GM12878 (cell line): ENCODE data around the gene SYNGR4. TPM values are rescaled to one million over a fixed set of nuclear protein-coding genes. Genes with fewer than 3 reads are reported as not detected.
A peak's percentile ranks its signal among the peaks of the same experiment; 100 is the strongest.

Experiments used
- ATAC-seq: fragments of 200-7000 bp; cut with Tn5 transposase; 3 replicates; pipeline ENCODE4 v1.9.1; 2020; ENCODE audit warnings: mild to moderate bottlenecking, moderate library complexity
- BruUV-seq: library from RNA; stranded (reverse); fragments of 400-500 nt; replicated peaks from 2 replicates; lab custom pipeline; 2021; lab: Mats Ljungman, UMichigan
- CTCF ChIA-PET: fragments of 300-600 bp; sonication (Branson Sonifier 250); formaldehyde crosslinking; extraction: SDS; loops from one replicate; lab custom pipeline; 2021; ENCODE audit warnings: inconsistent platforms; lab: Yijun Ruan, JAX
- POLR2A ChIA-PET: fragments of 350-600 bp; formaldehyde crosslinking; extraction: SDS; loops from one replicate; lab custom pipeline; 2021; ENCODE audit warnings: inconsistent platforms; lab: Charles Lee
- RAD21 ChIA-PET: fragments of 300-600 bp; sonication (Branson Sonifier 250); formaldehyde crosslinking; loops from one replicate; lab custom pipeline; 2023; ENCODE audit warnings: antibody characterized with exemption; ENCODE audit not compliant: unreplicated experiment; lab: Charles Lee
- SMC1A ChIA-PET: fragments of 300-600 bp; sonication (Branson Sonifier 250); formaldehyde crosslinking; loops from one replicate; lab custom pipeline; 2023; ENCODE audit not compliant: unreplicated experiment, uncharacterized antibody; lab: Charles Lee
- DNase-seq: peaks from one replicate; pipeline ENCODE4 v3.0.0-alpha.2; 2011; ENCODE audit warnings: low read depth, low spot score
- FAIRE-seq: peaks from 3 replicates; lab custom pipeline; 2011; peaks lifted over from hg19 to GRCh38; lab: Jason Lieb, UNC
- H2AFZ ChIP-seq: 2 replicates; pipeline ENCODE4 v1.6.0; 2011; ENCODE audit warnings: low read depth, low read length, control low read depth; ENCODE audit not compliant: control insufficient read depth
- H3K27ac ChIP-seq: 2 replicates; pipeline ENCODE4 v1.5.1; 2011; ENCODE audit warnings: control low read depth; ENCODE audit not compliant: control insufficient read depth, insufficient read depth
- H3K27me3 ChIP-seq, 2 experiments: replicated peaks in 1 of 2; 2 replicates each; pipeline versions ENCODE4 v1.6.0 to v1.6.1; 2011; ENCODE audit warnings: low read length in 1 of 2; ENCODE audit not compliant: control insufficient read depth in 2 of 2, insufficient read depth in 2 of 2
- H3K36me3 ChIP-seq, 2 experiments: 2 replicates each; pipeline ENCODE4 v1.5.1; 2011; ENCODE audit warnings: low read length in 1 of 2; ENCODE audit not compliant: control insufficient read depth in 2 of 2, insufficient read depth in 2 of 2
- H3K4me1 ChIP-seq: 2 replicates; pipeline ENCODE4 v1.6.1; 2011; ENCODE audit warnings: mild to moderate bottlenecking, low read length, moderate library complexity, mixed read lengths; ENCODE audit not compliant: control insufficient read depth, insufficient read depth
- H3K4me2 ChIP-seq: 2 replicates; pipeline ENCODE4 v1.6.0; 2011; ENCODE audit warnings: control low read depth; ENCODE audit not compliant: control insufficient read depth, insufficient read depth
- H3K4me3 ChIP-seq: fragments of 200-600 bp; sonication (generic); 2 replicates; pipeline ENCODE4 v1.5.1; 2016
- H3K79me2 ChIP-seq: 2 replicates; pipeline ENCODE4 v1.6.0; 2011; ENCODE audit warnings: low read length; ENCODE audit not compliant: control insufficient read depth, insufficient read depth
- H3K9ac ChIP-seq: 2 replicates; pipeline ENCODE4 v1.8.0; 2011; ENCODE audit warnings: low read length, control low read depth, mixed read lengths; ENCODE audit not compliant: control insufficient read depth, insufficient read depth
- H3K9me3 ChIP-seq: replicated peaks from 3 replicates; pipeline ENCODE4 v1.5.1; 2011; ENCODE audit warnings: mild to moderate bottlenecking, low read length; ENCODE audit not compliant: control insufficient read depth, insufficient read depth
- H4K20me1 ChIP-seq: 2 replicates; pipeline ENCODE4 v1.6.0; 2011; ENCODE audit not compliant: control insufficient read depth, insufficient read depth
- CBFB ChIP-seq: IDR thresholded peaks from 2 replicates; pipeline ENCODE4 v1.6.1; 2016; ENCODE audit warnings: antibody characterized with exemption, low read depth
- IKZF2 ChIP-seq, 2 experiments: fragments of 450-650 bp; IDR thresholded peaks; 2 replicates each; pipeline ENCODE4 v1.6.1; 2017; ENCODE audit warnings: mild to moderate bottlenecking in 2 of 2, moderate library complexity in 2 of 2
- LARP7 ChIP-seq: fragments of 450-650 bp; IDR thresholded peaks from 2 replicates; pipeline ENCODE4 v1.6.1; 2017; ENCODE audit warnings: mild to moderate bottlenecking
- POLR2AphosphoS2 ChIP-seq: IDR thresholded peaks from 2 replicates; pipeline ENCODE4 v1.6.1; 2011; ENCODE audit warnings: low read depth, mild to moderate bottlenecking, low read length, improper control_type of control experiment, moderate library complexity
- RB1 ChIP-seq: fragments of 450-650 bp; formaldehyde crosslinking; IDR thresholded peaks from 2 replicates; pipeline ENCODE4 v1.6.1; 2017; ENCODE audit warnings: mild to moderate bottlenecking, borderline replicate concordance
- RELB ChIP-seq: fragments of 450-650 bp; IDR thresholded peaks from 2 replicates; pipeline ENCODE4 v1.6.1; 2017; ENCODE audit warnings: low read depth, mild to moderate bottlenecking, moderate library complexity
- ZNF207 ChIP-seq: fragments of 450-650 bp; IDR thresholded peaks from 2 replicates; pipeline ENCODE4 v1.6.1; 2014; ENCODE audit warnings: antibody characterized with exemption, mild to moderate bottlenecking, borderline replicate concordance
- WGBS: methylation state at CpG from one replicate; pipeline ENCODE4 v1.1.6; 2016; ENCODE audit warnings: low lambda C conversion rate; ENCODE audit not compliant: insufficient replicate concordance, insufficient coverage; ENCODE audit errors: missing lambda C conversion rate; 5-methylcytosine and 5-hydroxymethylcytosine counted together
- in situ Hi-C: fragments of 300-500 bp; cut with MboI; formaldehyde crosslinking; loops from 9 replicates; pipeline ENCODE4 v1.14.3; 2018; ENCODE audit warnings: mixed read lengths
- intact Hi-C: fragments of 100-400 bp; cut with micrococcal nuclease; formaldehyde crosslinking; loops from one replicate; pipeline ENCODE4 v1.14.2; 2022; ENCODE audit not compliant: unreplicated experiment
- polyA plus RNA-seq, 11 experiments: library from polyadenylated mRNA; depleted of rRNA in 4 of 11; unstranded in 6 of 11; stranded (reverse) in 5 of 11; fragments of >200 nt; fragmentation: Nextera tagmentation in 4 of 11; fragmentation: Illumina TruSeq in 1 of 11; extraction: Ambion mirVana in 4 of 11; extraction: Trizol in 1 of 11; gene quantifications; 1 replicate in 1 of 11; 2 replicates in 10 of 11; pipeline versions ENCODE4 v1.2.1 to v1.2.3, GENCODE V29; 2011 to 2016; ENCODE audit warnings: inconsistent platforms in 2 of 11, missing spikeins in 2 of 11, low read depth in 1 of 11
- total RNA-seq, 4 experiments: library from RNA; depleted of rRNA in 3 of 4; stranded (reverse); fragments of >200 nt in 3 of 4; fragmentation: Illumina TruSeq in 1 of 4; extraction: Trizol in 1 of 4; gene quantifications; 2 replicates each; pipeline versions ENCODE4 v1.2.1 to v1.2.3, GENCODE V29; 2013 to 2021
- TF ChIP-seq, protein P1 (sequence below): fragments of 450-650 bp; IDR thresholded peaks from 2 replicates; pipeline ENCODE4 v1.6.1; 2016; ENCODE audit warnings: mild to moderate bottlenecking, moderate library complexity, borderline replicate concordance

The SYNGR4 gene
- total and polyA plus RNA-seq, 10 of the 15 experiments (the other 5 are each of a cell fraction or from before 2014, with no cell fraction given), result 0.08 to 0.72 (median 0.17) TPM; not detected in 6

DNA sequence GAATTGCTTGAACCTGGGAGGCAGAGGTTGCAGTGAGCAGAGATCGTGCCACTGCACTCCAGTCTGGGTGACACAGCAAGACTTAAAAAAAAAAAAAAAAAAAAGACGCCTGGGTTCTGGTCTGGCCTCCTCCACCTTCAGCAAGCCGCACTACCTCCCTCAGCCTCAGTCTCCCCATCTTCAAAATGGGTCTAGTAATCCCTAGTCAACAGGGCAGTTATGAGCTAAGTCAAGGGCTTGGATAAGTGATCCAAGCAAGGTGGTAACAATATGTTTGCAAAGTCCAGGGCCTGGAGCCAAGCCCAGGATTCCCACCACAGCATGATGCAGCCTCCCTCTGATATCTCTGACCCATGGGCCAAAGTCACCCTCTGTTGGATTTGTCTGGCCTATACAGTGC, 22.8 kb downstream of the SYNGR4 start:
- no peak for ATAC-seq
- RAD21 ChIA-PET, result no interaction called here
- Histone ChIP-seq H3K36me3 (peaks cover 10 to 28% of the 10 kb centered on the region in 2 experiments), H3K27me3 (no peaks in the 10 kb centered on the region), H3K79me2 (peaks cover 19% of the 10 kb centered on the region), H3K9me3 (no peaks in the 10 kb centered on the region), H3K4me1 (peaks cover 5% of the 10 kb centered on the region; the same call in 1 of the 2 replicates), H3K4me3 (no peak overlapping the region), H3K27ac (no peak overlapping the region), H3K4me2 (no peak overlapping the region), H3K9ac (no peak overlapping the region), H2AFZ (no peak overlapping the region), H4K20me1 (no peaks in the 10 kb centered on the region)
- POLR2A ChIA-PET, result interaction anchor here (0.7 kb wide), 1 partner anchor 29 kb away, joined by 6 read pairs; no protein-coding TSS in a partner anchor
- TF ChIP-seq POLR2AphosphoS2, result no peak
- FAIRE-seq, result no peak
- CTCF ChIA-PET, result no interaction called here
- SMC1A ChIA-PET, result no interaction called here
- WGBS, result 100% methylated on average over 2 of the region's 3 CpGs
- no peak for DNase-seq
- in situ Hi-C loops, result no loop called here
- BruUV-seq, result no TSS peak
- intact Hi-C loops, result no loop called here

DNA sequence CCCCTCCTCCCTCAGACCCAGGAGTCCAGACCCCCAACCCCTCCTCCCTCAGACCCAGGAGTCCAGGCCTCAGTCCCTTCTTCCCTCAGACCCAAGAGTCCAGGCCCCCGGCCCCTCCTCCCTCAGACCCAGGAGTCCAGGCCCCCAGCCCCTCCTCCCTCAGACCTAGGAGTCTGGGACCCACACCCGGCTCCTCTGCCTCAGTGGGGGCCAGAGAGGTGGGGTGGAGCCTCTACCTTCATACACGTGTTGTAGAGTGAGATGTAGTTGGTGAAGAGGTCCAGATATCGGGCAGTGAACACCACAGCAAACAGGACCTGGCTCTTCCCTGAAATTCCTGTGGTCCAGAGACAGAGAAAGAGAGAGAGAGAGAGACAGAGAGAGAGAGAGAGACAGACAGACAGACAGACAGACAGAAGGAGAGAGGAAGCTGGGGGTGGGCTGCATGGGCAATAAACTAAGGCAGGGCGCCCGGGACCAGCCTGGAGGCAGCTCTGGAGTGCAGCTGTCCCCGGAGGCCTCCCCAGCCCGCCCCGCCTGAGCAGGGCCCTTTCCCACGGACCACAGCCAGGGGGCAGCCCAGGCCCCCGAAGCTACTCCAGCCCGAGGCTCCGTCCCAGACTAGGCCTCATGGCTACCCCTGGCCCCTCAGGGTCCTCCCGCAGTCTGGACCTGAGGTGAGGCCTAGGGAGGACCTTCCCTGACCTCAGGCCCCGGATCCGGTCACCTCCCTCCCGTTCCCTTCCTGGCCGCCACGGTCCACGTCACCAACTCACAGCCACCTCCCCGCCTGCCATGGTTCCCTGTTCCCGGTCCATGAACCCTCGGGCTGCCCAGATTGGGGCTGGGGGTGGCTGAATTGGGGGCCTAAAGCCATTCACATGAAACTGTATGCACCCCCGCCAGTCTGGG, 26.3 kb downstream of the SYNGR4 start:
- FAIRE-seq (peak; percentile 61), DNase-seq (no peak), ATAC-seq (peak; percentile 85)
- Histone ChIP-seq H3K27ac (peak overlapping the region; percentile 75), H4K20me1 (no peaks in the 10 kb centered on the region), H3K9ac (peak overlapping the region; percentile 86), H3K36me3 (peaks cover 8 to 13% of the 10 kb centered on the region in 2 experiments), H3K9me3 (no peaks in the 10 kb centered on the region), H3K27me3 (peaks cover 11% of the 10 kb centered on the region in 2 experiments), H3K79me2 (peaks cover 19% of the 10 kb centered on the region), H3K4me1 (peaks cover 5% of the 10 kb centered on the region; the same call in 1 of the 2 replicates), H3K4me3 (peak overlapping the region; percentile 95), H3K4me2 (peak overlapping the region; percentile 93), H2AFZ (peak overlapping the region; percentile 82)
- POLR2A ChIA-PET, result interaction anchor here (0.6 to 2.4 kb wide), 5 partner anchors 10 to 568 kb away, joined by 3 to 16 read pairs (median 3); partner anchors contain the start of genes SYNGR4 and TMEM143
- RAD21 ChIA-PET, result interaction anchor here (0.8 to 2.2 kb wide), 9 partner anchors 11 to 194 kb away, joined by 3 to 17 read pairs (median 3); partner anchors contain the start of gene GRWD1
- CTCF ChIA-PET, result interaction anchor here (0.5 to 2.4 kb wide), 43 partner anchors 10 to 227 kb away, joined by 3 to 24 read pairs (median 5); partner anchors contain the start of genes EMP3, GRWD1, SYNGR4 and TMEM143
- intact Hi-C loops (no loop called here), in situ Hi-C loops (no loop called here)
- SMC1A ChIA-PET, result interaction anchor here (0.7 to 2.0 kb wide), 6 partner anchors 11 to 99 kb away, joined by 3 to 8 read pairs (median 4); partner anchors contain the start of genes GRWD1, SYNGR4 and TMEM143
- BruUV-seq, result no TSS peak
- 4% methylated on average over 23 of the region's 24 CpGs for WGBS
- TF ChIP-seq ZNF207, result no peak
- TF ChIP-seq IKZF2 (IDR thresholded peaks at IDR 0.05), result 0 out of 4 replicates have a peak, but pooled peaks of 1 of the 2 experiments have one; percentile 21
- TF ChIP-seq, protein P1, sequence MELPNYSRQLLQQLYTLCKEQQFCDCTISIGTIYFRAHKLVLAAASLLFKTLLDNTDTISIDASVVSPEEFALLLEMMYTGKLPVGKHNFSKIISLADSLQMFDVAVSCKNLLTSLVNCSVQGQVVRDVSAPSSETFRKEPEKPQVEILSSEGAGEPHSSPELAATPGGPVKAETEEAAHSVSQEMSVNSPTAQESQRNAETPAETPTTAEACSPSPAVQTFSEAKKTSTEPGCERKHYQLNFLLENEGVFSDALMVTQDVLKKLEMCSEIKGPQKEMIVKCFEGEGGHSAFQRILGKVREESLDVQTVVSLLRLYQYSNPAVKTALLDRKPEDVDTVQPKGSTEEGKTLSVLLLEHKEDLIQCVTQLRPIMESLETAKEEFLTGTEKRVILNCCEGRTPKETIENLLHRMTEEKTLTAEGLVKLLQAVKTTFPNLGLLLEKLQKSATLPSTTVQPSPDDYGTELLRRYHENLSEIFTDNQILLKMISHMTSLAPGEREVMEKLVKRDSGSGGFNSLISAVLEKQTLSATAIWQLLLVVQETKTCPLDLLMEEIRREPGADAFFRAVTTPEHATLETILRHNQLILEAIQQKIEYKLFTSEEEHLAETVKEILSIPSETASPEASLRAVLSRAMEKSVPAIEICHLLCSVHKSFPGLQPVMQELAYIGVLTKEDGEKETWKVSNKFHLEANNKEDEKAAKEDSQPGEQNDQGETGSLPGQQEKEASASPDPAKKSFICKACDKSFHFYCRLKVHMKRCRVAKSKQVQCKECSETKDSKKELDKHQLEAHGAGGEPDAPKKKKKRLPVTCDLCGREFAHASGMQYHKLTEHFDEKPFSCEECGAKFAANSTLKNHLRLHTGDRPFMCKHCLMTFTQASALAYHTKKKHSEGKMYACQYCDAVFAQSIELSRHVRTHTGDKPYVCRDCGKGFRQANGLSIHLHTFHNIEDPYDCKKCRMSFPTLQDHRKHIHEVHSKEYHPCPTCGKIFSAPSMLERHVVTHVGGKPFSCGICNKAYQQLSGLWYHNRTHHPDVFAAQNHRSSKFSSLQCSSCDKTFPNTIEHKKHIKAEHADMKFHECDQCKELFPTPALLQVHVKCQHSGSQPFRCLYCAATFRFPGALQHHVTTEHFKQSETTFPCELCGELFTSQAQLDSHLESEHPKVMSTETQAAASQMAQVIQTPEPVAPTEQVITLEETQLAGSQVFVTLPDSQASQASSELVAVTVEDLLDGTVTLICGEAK, result peak; percentile 29
- TF ChIP-seq CBFB, result peak; percentile 62; the same call in 1 of the 2 replicates
- peak; percentile 52; the same call in 1 of the 2 replicates for TF ChIP-seq RB1
- peak; percentile 19; the same call in 1 of the 2 replicates for TF ChIP-seq RELB
- peak; percentile 92 for TF ChIP-seq LARP7
